HepG2 (cell line): ENCODE measurements around the gene HNRNPC. TPM values are rescaled to one million over a fixed set of nuclear protein-coding genes. Genes with fewer than 3 reads are reported as not detected.

Experiments
- GTF2F1 ChIP-seq: fragments of 150-350 bp; IDR thresholded peaks from 2 replicates; pipeline ENCODE4 v1.6.1; 2014; ENCODE audit warnings: low read length
- HNRNPUL1 ChIP-seq: fragments of 200-400 bp; formaldehyde crosslinking; IDR thresholded peaks from 2 replicates; pipeline ENCODE4 v1.6.1; 2017; ENCODE audit warnings: low read depth, mild to moderate bottlenecking, low read length, moderate library complexity
- KLF9 ChIP-seq: IDR thresholded peaks from 2 replicates; pipeline ENCODE4 v1.6.1; 2016; ENCODE audit warnings: low read depth
- MED13 ChIP-seq: sonication (generic); formaldehyde crosslinking; IDR thresholded peaks from 2 replicates; pipeline ENCODE4 v1.5.0; 2020; ENCODE audit warnings: missing genetic modification reagents
- MED8 ChIP-seq: sonication (generic); formaldehyde crosslinking; IDR thresholded peaks from 2 replicates; pipeline ENCODE4 v1.8.1; 2023; ENCODE audit warnings: mild to moderate bottlenecking, missing genetic modification reagents; ENCODE audit not compliant: insufficient replicate concordance
- NCOR1 ChIP-seq: fragments of 200-600 bp; sonication (generic); IDR thresholded peaks from 2 replicates; pipeline ENCODE4 v1.7.0; 2017; ENCODE audit warnings: antibody characterized with exemption, low read length, borderline replicate concordance
- NFE2 ChIP-seq: sonication (generic); formaldehyde crosslinking; IDR thresholded peaks from 2 replicates; pipeline ENCODE4 v1.4.0; 2020; ENCODE audit warnings: missing genetic modification reagents
- NR0B2 ChIP-seq: sonication (generic); formaldehyde crosslinking; IDR thresholded peaks from 2 replicates; pipeline ENCODE4 v1.4.0; 2020; ENCODE audit warnings: mild to moderate bottlenecking, missing genetic modification reagents
- PBX3 ChIP-seq: sonication (generic); formaldehyde crosslinking; IDR thresholded peaks from 2 replicates; pipeline ENCODE4 v1.8.1; 2023; ENCODE audit warnings: missing genetic modification reagents, inconsistent platforms, borderline replicate concordance
- SMARCC2 ChIP-seq: fragments of 450-650 bp; IDR thresholded peaks from 2 replicates; pipeline ENCODE4 v1.6.1; 2017; ENCODE audit warnings: antibody characterized with exemption, mild to moderate bottlenecking
- SSRP1 ChIP-seq: IDR thresholded peaks from 2 replicates; pipeline ENCODE4 v1.6.1; 2016; ENCODE audit warnings: control low read depth
- TRIM24 ChIP-seq: sonication (generic); formaldehyde crosslinking; IDR thresholded peaks from 2 replicates; pipeline ENCODE4 v1.8.0; 2022; ENCODE audit warnings: mild to moderate bottlenecking, missing genetic modification reagents
- ZBTB2 ChIP-seq: sonication (generic); formaldehyde crosslinking; IDR thresholded peaks from 2 replicates; pipeline ENCODE4 v1.8.0; 2022; ENCODE audit warnings: low read depth, missing genetic modification reagents
- ZKSCAN8 ChIP-seq: IDR thresholded peaks from 2 replicates; pipeline ENCODE4 v1.6.1; 2016; ENCODE audit warnings: borderline replicate concordance, missing genetic modification reagents, missing compliant biosample characterization
- ZNF207 ChIP-seq: fragments of 450-650 bp; IDR thresholded peaks from 2 replicates; pipeline ENCODE4 v1.6.1; 2016; ENCODE audit warnings: antibody characterized with exemption, borderline replicate concordance
- ZNF737 ChIP-seq: sonication (generic); formaldehyde crosslinking; IDR thresholded peaks from 2 replicates; pipeline ENCODE4 v1.5.0; 2020; ENCODE audit warnings: missing genetic modification reagents, mild to moderate bottlenecking, borderline replicate concordance
- ZNF749 ChIP-seq: sonication (generic); formaldehyde crosslinking; IDR thresholded peaks from 2 replicates; pipeline ENCODE4 v1.8.0; 2022; ENCODE audit warnings: mild to moderate bottlenecking, missing genetic modification reagents, moderate library complexity, borderline replicate concordance
- ZNF879 ChIP-seq: sonication (generic); formaldehyde crosslinking; IDR thresholded peaks from 2 replicates; pipeline ENCODE4 v1.8.1; 2023; ENCODE audit warnings: missing genetic modification reagents
- ZSCAN25 ChIP-seq: sonication (generic); formaldehyde crosslinking; IDR thresholded peaks from 2 replicates; pipeline ENCODE4 v1.8.0; 2022; ENCODE audit warnings: mild to moderate bottlenecking, missing genetic modification reagents
- polyA plus RNA-seq, 8 experiments: library from polyadenylated mRNA; depleted of rRNA in 3 of 8; stranded (reverse) in 7 of 8; unstranded in 1 of 8; fragments of >200 nt; fragmentation: Illumina TruSeq in 4 of 8; extraction: Trizol in 4 of 8; gene quantifications; 2 replicates each; pipeline versions ENCODE4 v1.2.1 to v1.2.3, GENCODE V29; 2011 to 2016; ENCODE audit warnings: low read depth in 4 of 8, missing spikeins in 1 of 8, mixed read lengths in 1 of 8; ENCODE audit not compliant: insufficient read depth in 1 of 8
- total RNA-seq, 5 experiments: library from RNA; depleted of rRNA; stranded (reverse); fragments of >200 nt; fragmentation: Illumina TruSeq; extraction: Trizol; gene quantifications; 2 replicates each; pipeline ENCODE4 v1.2.3, GENCODE V29; 2016; ENCODE audit warnings: low read depth in 1 of 5
- TF ChIP-seq, protein P1 (sequence below): IDR thresholded peaks from 2 replicates; pipeline ENCODE4 v1.6.1; 2018; ENCODE audit warnings: missing genetic modification reagents, mild to moderate bottlenecking, missing compliant biosample characterization
- TF ChIP-seq, protein P2 (sequence below): sonication (generic); formaldehyde crosslinking; IDR thresholded peaks from 2 replicates; pipeline ENCODE4 v1.4.0; 2020; ENCODE audit warnings: low read depth, mild to moderate bottlenecking, missing genetic modification reagents
- TF ChIP-seq, protein P3 (sequence below): fragments of 450-650 bp; IDR thresholded peaks from 2 replicates; pipeline ENCODE4 v1.6.1; 2016

The HNRNPC gene
- total and polyA plus RNA-seq, 2 of the 13 experiments (the other 11 are each of a cell fraction or from before 2014, with no cell fraction given), result 628 to 1,099 TPM

DNA sequence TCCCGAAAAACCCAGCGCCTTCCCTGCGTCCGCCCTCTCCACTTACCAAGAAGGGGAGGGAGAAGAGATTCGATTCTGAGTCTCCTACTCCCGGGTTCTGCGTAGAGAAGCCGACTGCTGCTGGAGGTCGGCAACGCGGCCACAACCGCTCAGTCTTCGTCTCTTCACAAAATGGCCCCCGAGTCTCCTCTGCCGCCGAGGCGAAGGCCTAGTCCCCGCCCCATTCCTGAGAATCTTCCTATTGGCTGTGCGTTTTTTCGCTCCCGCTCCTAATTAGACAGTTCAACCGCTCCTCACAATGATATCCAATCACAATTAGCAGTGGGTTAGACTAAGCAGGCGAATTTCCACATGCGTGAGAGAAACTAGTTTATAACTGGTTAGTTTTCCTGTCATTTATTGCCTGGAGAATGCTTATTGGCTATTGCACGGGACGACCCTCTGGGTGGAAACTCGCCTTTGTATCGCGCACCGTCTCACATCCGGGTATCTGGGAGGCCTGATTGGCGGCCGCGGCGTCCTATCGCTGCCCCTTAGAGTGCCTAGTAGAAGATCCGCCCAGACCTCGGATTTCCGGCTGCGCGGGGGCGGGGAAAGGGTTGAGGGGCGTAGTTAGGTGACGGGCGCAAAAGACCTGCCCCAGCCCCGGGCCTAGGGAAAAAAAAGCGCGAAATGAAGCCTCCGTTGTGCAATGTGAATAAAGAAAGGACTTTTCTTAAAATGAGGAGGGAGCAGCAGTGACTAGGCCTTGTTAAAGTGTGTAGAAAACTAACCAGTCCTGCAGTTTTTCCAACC, at the start of gene HNRNPC (continued):
- TF ChIP-seq, protein P1, sequence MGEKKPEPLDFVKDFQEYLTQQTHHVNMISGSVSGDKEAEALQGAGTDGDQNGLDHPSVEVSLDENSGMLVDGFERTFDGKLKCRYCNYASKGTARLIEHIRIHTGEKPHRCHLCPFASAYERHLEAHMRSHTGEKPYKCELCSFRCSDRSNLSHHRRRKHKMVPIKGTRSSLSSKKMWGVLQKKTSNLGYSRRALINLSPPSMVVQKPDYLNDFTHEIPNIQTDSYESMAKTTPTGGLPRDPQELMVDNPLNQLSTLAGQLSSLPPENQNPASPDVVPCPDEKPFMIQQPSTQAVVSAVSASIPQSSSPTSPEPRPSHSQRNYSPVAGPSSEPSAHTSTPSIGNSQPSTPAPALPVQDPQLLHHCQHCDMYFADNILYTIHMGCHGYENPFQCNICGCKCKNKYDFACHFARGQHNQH (CRISPR knock-in tag), result peak; percentile 67
- TF ChIP-seq NFE2, result no peak
- TF ChIP-seq ZNF879 (CRISPR knock-in tag), result peak; percentile 74; the same call in 1 of the 2 replicates
- TF ChIP-seq NCOR1, result peak; percentile 18; the same call in 1 of the 2 replicates
- no peak for TF ChIP-seq ZNF207
- TF ChIP-seq ZSCAN25 (CRISPR knock-in tag), result peak; percentile 62; the same call in 1 of the 2 replicates
- peak; percentile 77; the same call in 1 of the 2 replicates for TF ChIP-seq ZNF749
- TF ChIP-seq, protein P2, sequence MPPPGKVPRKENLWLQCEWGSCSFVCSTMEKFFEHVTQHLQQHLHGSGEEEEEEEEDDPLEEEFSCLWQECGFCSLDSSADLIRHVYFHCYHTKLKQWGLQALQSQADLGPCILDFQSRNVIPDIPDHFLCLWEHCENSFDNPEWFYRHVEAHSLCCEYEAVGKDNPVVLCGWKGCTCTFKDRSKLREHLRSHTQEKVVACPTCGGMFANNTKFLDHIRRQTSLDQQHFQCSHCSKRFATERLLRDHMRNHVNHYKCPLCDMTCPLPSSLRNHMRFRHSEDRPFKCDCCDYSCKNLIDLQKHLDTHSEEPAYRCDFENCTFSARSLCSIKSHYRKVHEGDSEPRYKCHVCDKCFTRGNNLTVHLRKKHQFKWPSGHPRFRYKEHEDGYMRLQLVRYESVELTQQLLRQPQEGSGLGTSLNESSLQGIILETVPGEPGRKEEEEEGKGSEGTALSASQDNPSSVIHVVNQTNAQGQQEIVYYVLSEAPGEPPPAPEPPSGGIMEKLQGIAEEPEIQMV, result no peak
- peak; percentile 83; the same call in 1 of the 2 replicates for TF ChIP-seq GTF2F1
- peak; percentile 67; the same call in 1 of the 2 replicates for TF ChIP-seq ZKSCAN8 (CRISPR knock-in tag)
- TF ChIP-seq NR0B2 (CRISPR knock-in tag), result no peak; the same call in none of the 2 replicates
- TF ChIP-seq SSRP1, result 0 out of 2 replicates have a peak, but pooled peaks have one; percentile 4
- peak; percentile 81; the same call in 1 of the 2 replicates for TF ChIP-seq KLF9
- no peak for TF ChIP-seq MED8 (CRISPR knock-in tag)
- no peak for TF ChIP-seq ZBTB2
- no peak for TF ChIP-seq SMARCC2
- TF ChIP-seq, protein P3, sequence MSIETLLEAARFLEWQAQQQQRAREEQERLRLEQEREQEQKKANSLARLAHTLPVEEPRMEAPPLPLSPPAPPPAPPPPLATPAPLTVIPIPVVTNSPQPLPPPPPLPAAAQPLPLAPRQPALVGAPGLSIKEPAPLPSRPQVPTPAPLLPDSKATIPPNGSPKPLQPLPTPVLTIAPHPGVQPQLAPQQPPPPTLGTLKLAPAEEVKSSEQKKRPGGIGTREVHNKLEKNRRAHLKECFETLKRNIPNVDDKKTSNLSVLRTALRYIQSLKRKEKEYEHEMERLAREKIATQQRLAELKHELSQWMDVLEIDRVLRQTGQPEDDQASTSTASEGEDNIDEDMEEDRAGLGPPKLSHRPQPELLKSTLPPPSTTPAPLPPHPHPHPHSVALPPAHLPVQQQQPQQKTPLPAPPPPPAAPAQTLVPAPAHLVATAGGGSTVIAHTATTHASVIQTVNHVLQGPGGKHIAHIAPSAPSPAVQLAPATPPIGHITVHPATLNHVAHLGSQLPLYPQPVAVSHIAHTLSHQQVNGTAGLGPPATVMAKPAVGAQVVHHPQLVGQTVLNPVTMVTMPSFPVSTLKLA, result peak; percentile 54; the same call in 1 of the 2 replicates
- TF ChIP-seq TRIM24 (CRISPR knock-in tag), result no peak
- TF ChIP-seq HNRNPUL1, result no peak
- 0 out of 2 replicates have a peak, but pooled peaks have one; percentile 82 for TF ChIP-seq ZNF737
- peak; percentile 99 for TF ChIP-seq PBX3 (CRISPR knock-in tag)
- peak; percentile 40; the same call in 1 of the 2 replicates for TF ChIP-seq MED13
